Activated CD8-positive, alpha-beta T cell treated with anti-CD3 and anti-CD28 coated beads for 36 hours (primary cell): ENCODE results near the gene GPRIN3. TPM values are rescaled to one million over a fixed set of nuclear protein-coding genes. Genes with fewer than 3 reads are reported as not detected.
"Not testable (repeated sequence)": the region's sequence is repeated elsewhere in the genome, so short reads cannot be mapped to it uniquely, and the experiment has no call there.

ENCODE experiments used
- ATAC-seq: fragments of 200-7000 bp; cut with Tn5 transposase; one replicate; pipeline ENCODE4 v1.10.0; 2021; ENCODE audit warnings: mild to moderate bottlenecking, moderate library complexity
- CTCF ChIA-PET: fragments of 350-600 bp; sonication (Branson Sonifier 250); formaldehyde crosslinking; loops from one replicate; lab custom pipeline; 2021; ENCODE audit warnings: antibody characterized with exemption; lab: Charles Lee
- POLR2A ChIA-PET: fragments of 350-600 bp; sonication (Branson Sonifier 250); formaldehyde crosslinking; loops from one replicate; lab custom pipeline; 2021; ENCODE audit warnings: antibody characterized with exemption; lab: Charles Lee
- DNase-seq: peaks from one replicate; pipeline ENCODE4 v3.0.0-alpha.2; 2020
- H3K27ac Mint-ChIP-seq: one replicate; pipeline ENCODE4 v1.8.0; 2021; ENCODE audit warnings: mild to moderate bottlenecking, mixed read lengths
- H3K27me3 Mint-ChIP-seq: one replicate; pipeline ENCODE4 v1.8.0; 2021; ENCODE audit warnings: mixed read lengths
- H3K36me3 Mint-ChIP-seq: one replicate; pipeline ENCODE4 v1.8.0; 2021; ENCODE audit warnings: low read depth, mixed read lengths
- H3K4me1 Mint-ChIP-seq: one replicate; pipeline ENCODE4 v1.8.0; 2021; ENCODE audit warnings: low read depth, mixed read lengths
- H3K4me3 Mint-ChIP-seq: one replicate; pipeline ENCODE4 v1.8.0; 2021; ENCODE audit warnings: mild to moderate bottlenecking, moderate library complexity, mixed read lengths
- H3K9me3 Mint-ChIP-seq: one replicate; pipeline ENCODE4 v1.8.0; 2021; ENCODE audit warnings: mixed read lengths
- intact Hi-C: fragments of 100-400 bp; cut with micrococcal nuclease; formaldehyde crosslinking; loops from one replicate; pipeline ENCODE4 v1.10.0; 2022
- total RNA-seq, 2 experiments: library from RNA; stranded (reverse); gene quantifications; one replicate each; pipeline ENCODE4 v1.2.3, GENCODE V29; 2021
- TF ChIP-seq, protein P1 (sequence below): fragments of 200-600 bp; IDR thresholded peaks from one replicate; pipeline ENCODE4 v1.8.0; 2022; ENCODE audit warnings: antibody characterized with exemption, mild to moderate bottlenecking

Gene GPRIN3
- total RNA-seq, 2 experiments from 2014 or later = 10.6 to 11.8 TPM

DNA sequence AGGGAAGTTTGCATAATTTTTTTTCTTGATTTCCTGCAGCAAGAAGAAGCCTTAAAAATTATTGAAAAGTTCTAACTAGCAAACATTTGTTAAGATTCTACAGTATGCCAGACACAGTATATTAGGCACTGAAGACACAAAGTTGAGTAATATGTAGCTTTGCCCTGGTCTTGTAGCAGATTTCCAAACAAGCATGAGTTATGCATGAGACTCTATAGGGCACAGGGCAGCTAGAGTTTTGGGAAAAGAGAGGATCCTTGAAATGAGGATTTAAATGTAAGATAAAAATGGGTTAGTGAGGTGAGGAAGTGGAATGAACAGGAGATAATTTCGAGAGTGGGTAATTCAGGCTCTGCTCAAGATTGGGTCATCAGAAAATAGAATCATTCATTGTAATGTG is 8.6 kb upstream of the GPRIN3 start:
- CTCF ChIA-PET = interaction anchor here (1.5 to 2.6 kb wide), 3 partner anchors 21 to 119 kb away, joined by 4 to 7 read pairs (median 6); no protein-coding TSS in a partner anchor
- peak overlapping the region; percentile 28 for H3K4me3 Mint-ChIP-seq
- H3K27me3 Mint-ChIP-seq = no peaks in the 10 kb centered on the region
- H3K27ac Mint-ChIP-seq = peak overlapping the region; percentile 86
- intact Hi-C loops = no loop called here
- no peak for DNase-seq
- H3K9me3 Mint-ChIP-seq = no peaks in the 10 kb centered on the region
- no peak for ATAC-seq
- H3K4me1 Mint-ChIP-seq = peaks cover 36% of the 10 kb centered on the region
- no peaks in the 10 kb centered on the region for H3K36me3 Mint-ChIP-seq
- POLR2A ChIA-PET = interaction anchor here (1.1 to 3.5 kb wide), 2 partner anchors 8 to 18 kb away, joined by 3 to 13 read pairs; partner anchors contain the start of gene GPRIN3
- TF ChIP-seq, protein P1, sequence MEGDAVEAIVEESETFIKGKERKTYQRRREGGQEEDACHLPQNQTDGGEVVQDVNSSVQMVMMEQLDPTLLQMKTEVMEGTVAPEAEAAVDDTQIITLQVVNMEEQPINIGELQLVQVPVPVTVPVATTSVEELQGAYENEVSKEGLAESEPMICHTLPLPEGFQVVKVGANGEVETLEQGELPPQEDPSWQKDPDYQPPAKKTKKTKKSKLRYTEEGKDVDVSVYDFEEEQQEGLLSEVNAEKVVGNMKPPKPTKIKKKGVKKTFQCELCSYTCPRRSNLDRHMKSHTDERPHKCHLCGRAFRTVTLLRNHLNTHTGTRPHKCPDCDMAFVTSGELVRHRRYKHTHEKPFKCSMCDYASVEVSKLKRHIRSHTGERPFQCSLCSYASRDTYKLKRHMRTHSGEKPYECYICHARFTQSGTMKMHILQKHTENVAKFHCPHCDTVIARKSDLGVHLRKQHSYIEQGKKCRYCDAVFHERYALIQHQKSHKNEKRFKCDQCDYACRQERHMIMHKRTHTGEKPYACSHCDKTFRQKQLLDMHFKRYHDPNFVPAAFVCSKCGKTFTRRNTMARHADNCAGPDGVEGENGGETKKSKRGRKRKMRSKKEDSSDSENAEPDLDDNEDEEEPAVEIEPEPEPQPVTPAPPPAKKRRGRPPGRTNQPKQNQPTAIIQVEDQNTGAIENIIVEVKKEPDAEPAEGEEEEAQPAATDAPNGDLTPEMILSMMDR = no peak

DNA sequence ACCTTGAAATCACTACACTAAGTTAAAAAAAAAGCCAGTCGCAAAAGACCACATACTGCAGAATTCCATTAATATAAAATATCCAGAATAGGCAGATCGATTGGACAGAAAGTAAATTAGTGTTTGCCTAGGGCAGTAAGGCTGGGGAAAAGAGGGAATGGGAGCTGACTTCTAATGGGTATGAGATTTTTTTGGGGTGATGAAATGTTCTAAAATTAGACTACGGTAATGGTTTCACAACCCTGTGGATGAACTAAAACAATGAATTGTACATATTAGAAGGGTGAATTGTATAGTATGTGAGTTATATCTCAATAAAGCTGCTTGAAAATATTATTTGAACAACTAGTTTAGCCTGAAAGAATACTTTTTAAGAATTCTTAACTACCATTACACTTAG is 6.7 kb upstream of the GPRIN3 start:
- no peaks in the 10 kb centered on the region for H3K36me3 Mint-ChIP-seq
- ChIA-PET POLR2A (interaction anchor here (1.4 kb wide), 1 partner anchor 14 kb away, joined by 3 read pairs; no protein-coding TSS in a partner anchor), CTCF (no interaction called here)
- ATAC-seq (no peak), DNase-seq (no peak)
- no peaks in the 10 kb centered on the region for H3K9me3 Mint-ChIP-seq
- TF ChIP-seq, protein P1 = no peak
- H3K4me3 Mint-ChIP-seq = no peak overlapping the region
- peaks cover 38% of the 10 kb centered on the region for H3K4me1 Mint-ChIP-seq
- H3K27ac Mint-ChIP-seq = no peak overlapping the region
- no peaks in the 10 kb centered on the region for H3K27me3 Mint-ChIP-seq
- intact Hi-C loops = no loop called here

DNA sequence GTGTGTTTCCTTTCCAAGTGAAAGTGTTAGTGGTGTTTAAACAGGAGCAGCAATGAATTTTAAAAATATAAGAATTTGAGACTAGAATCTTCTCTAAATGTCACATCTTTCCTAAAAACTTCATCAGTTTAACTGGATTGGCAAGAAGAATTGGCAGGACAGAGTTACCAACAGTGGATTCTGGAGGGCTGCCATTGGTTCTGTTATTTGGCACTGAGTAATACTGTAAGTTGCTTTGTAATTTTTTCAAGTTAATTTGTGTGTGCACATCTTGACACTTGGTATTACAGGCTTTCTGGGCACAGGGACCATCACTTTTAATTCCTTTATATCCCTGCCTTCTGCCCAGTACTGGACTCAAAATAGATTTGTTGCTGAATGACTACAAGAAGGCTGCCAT is 4.5 kb upstream of the GPRIN3 start:
- Mint-ChIP-seq H3K27me3 (no peaks in the 10 kb centered on the region), H3K27ac (no peak overlapping the region), H3K4me1 (peaks cover 27% of the 10 kb centered on the region), H3K4me3 (no peak overlapping the region), H3K9me3 (no peaks in the 10 kb centered on the region), H3K36me3 (no peaks in the 10 kb centered on the region)
- ChIA-PET CTCF (no interaction called here), POLR2A (no interaction called here)
- TF ChIP-seq, protein P1 = no peak
- no peak for DNase-seq
- intact Hi-C loops = no loop called here
- no peak for ATAC-seq

DNA sequence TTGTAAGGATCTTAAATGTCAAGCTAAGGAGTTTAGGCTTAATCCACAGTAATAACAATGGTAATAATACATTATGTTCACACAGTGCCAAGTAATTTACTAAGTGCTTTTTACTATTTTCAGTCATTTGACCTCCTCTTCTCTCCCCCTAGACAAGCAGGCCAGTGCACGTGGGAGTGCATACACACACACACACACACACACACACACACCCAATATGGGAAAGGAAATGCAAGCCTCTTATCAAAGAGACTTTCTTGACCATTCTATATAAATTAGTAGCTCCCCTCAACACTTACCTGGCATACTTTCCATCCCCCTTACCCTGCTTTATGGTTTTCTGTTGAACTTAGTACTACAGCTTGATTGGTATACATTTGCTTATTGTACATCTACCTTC is 3.8 kb upstream of the GPRIN3 start:
- ATAC-seq = no peak
- Mint-ChIP-seq H3K4me1 (peaks cover 24% of the 10 kb centered on the region), H3K9me3 (no peaks in the 10 kb centered on the region), H3K27ac (no peak overlapping the region), H3K27me3 (no peaks in the 10 kb centered on the region), H3K4me3 (no peak overlapping the region), H3K36me3 (peaks cover 2% of the 10 kb centered on the region)
- intact Hi-C loops = no loop called here
- ChIA-PET CTCF (interaction anchor here (1.4 kb wide), 1 partner anchor 12 kb away, joined by 6 read pairs; no protein-coding TSS in a partner anchor), POLR2A (interaction anchor here (1.1 kb wide), 1 partner anchor 14 kb away, joined by 5 read pairs; no protein-coding TSS in a partner anchor)
- no peak for DNase-seq
- TF ChIP-seq, protein P1 = no peak

DNA sequence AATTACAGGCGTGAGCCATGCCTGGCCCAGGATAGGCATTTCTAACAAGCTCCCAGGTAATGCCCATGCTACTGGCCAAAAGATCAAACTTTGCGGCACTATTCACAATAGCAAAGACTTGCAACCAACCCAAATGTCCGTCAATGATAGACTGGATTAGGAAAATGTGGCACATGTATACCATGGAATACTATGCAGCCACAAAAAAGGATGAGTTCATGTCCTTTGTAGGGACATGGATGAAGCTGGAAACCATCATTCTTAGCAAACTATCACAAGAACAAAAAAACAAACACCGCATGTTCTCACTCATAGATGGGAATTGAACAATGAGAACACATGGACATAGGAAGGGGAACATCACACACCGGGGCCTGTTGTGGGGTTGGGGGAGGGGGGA is 1.6 kb upstream of the GPRIN3 start:
- POLR2A ChIA-PET = interaction anchor here (1.1 to 2.5 kb wide), 3 partner anchors 11 to 83 kb away, joined by 3 to 22 read pairs (median 5); no protein-coding TSS in a partner anchor
- H3K27ac Mint-ChIP-seq, DNase-seq, H3K9me3 Mint-ChIP-seq, H3K4me3 Mint-ChIP-seq, H3K27me3 Mint-ChIP-seq, H3K36me3 Mint-ChIP-seq, ATAC-seq: not testable (repeated sequence)
- intact Hi-C loops = loop anchor here (5.0 kb wide), 1 partner anchor 82 kb away; no protein-coding TSS in a partner anchor
- CTCF ChIA-PET = interaction anchor here (1.3 to 4.0 kb wide), 4 partner anchors 11 to 83 kb away, joined by 3 to 16 read pairs (median 5); no protein-coding TSS in a partner anchor
- peaks cover 37% of the 10 kb centered on the region for H3K4me1 Mint-ChIP-seq
